ENCODE results near the gene ANKAR.
"Not testable (repeated sequence)": the region's sequence is repeated elsewhere in the genome, so short reads cannot be mapped to it uniquely, and the experiment has no call there.

ANKAR gene

GRCh38 chr2:189641590-189641989, 32.9 kb upstream of the ANKAR start:
- no peak for DNase-seq (ENCODE audit: extremely low read depth, low read depth)
- no peak for TF ChIP-seq CTCF (IDR thresholded peaks at IDR 0.05; ENCODE audit: low read depth, low read length, missing control alignments)
- no peak overlapping the region for H3K4me3 ChIP-seq (replicated peaks; ENCODE audit: low read depth, low read length)

DNA sequence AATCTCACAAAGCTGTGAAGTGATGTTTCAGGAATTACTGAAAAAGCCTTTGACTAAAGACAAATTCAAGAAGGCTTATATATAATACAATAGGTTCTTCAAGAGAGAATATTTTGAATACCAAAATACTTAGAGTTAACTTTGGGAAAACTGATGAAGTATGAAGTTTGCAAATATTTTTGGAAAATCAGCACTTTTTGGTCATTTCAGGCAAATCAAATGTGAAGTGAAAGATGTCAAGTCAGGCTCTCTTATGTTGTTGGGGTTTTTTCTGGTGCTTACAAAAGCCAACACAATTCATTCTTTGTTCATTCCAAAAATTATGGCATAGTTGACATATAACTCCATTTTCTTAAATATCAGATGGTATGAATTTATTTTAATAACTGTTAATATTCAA, 27.9 kb upstream of the ANKAR start:
- no peak for TF ChIP-seq CTCF (IDR thresholded peaks at IDR 0.05; ENCODE audit: low read depth, low read length, missing control alignments)
- no peak for DNase-seq (ENCODE audit: extremely low read depth, low read depth)
- H3K4me3 ChIP-seq (replicated peaks; ENCODE audit: low read depth, low read length) = no peak overlapping the region

- DNase-seq (ENCODE audit: extremely low read depth, low read depth) = no peak
These were observed 25.5 kb upstream of the ANKAR start for GRCh38 chr2:189648846-189649509.

DNA sequence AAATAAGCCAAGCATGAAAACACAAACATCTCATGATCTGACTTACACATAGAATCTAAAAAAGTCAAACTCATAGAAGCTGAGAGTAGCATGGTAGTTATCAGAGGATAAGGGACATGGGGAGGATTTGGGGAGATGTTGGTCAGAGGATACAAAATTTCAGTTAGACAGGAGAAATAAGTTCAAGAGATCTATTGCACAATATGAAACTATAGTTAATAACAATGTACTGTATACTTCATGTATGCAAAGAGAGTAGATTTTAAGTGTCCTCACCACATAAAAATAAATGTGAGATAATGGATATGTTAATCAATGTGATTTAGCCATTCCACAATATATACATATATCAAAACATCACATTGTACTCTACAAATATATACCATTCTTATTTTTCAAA, 23.2 kb upstream of the ANKAR start:
- H3K4me3 ChIP-seq (replicated peaks; ENCODE audit: low read depth, low read length) = no peak overlapping the region
- no peak for TF ChIP-seq CTCF (IDR thresholded peaks at IDR 0.05; ENCODE audit: low read depth, low read length, missing control alignments)
- no peak for DNase-seq (ENCODE audit: extremely low read depth, low read depth)

More at GRCh38 chr2:189648846-189649509, 25.5 kb upstream of the ANKAR start:
- no peak overlapping the region for H3K4me3 ChIP-seq (replicated peaks; ENCODE audit: low read depth, low read length)
- TF ChIP-seq CTCF (IDR thresholded peaks at IDR 0.05; ENCODE audit: low read depth, low read length, missing control alignments) = no peak

- DNase-seq (ENCODE audit: extremely low read depth, low read depth); H3K4me3 ChIP-seq (replicated peaks; ENCODE audit: low read depth, low read length): not testable (repeated sequence)
These were observed 21.0 kb upstream of the ANKAR start for GRCh38 chr2:189653464-189653863.

DNA sequence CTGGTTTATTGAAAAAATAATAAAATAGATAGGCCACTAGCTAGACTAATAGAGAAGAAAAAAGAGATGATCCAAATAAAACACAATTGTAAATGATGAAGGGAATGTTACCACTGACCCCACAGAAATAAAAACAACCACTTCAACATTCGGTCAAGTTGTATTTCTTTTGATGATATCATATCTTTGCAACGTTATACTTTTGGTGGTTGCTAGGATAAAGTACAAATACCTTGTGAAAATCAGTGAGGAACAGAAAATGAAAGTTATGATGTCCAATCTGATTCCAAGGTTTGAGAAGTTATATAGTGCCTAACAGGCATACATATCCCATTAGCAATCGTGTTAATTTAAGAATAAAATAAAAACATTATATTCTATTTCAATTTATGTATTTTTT, 19.8 kb upstream of the ANKAR start:
- no peak for TF ChIP-seq CTCF (IDR thresholded peaks at IDR 0.05; ENCODE audit: low read depth, low read length, missing control alignments)
- no peak for DNase-seq (ENCODE audit: extremely low read depth, low read depth)
- no peak overlapping the region for H3K4me3 ChIP-seq (replicated peaks; ENCODE audit: low read depth, low read length)

- TF ChIP-seq CTCF (IDR thresholded peaks at IDR 0.05; ENCODE audit: low read depth, low read length, missing control alignments) = no peak
- no peak overlapping the region for H3K4me3 ChIP-seq (replicated peaks; ENCODE audit: low read depth, low read length)
- DNase-seq (ENCODE audit: extremely low read depth, low read depth) = no peak
These were observed 16.6 kb upstream of the ANKAR start for GRCh38 chr2:189657867-189658266.

Measured in HFF-Myc (cell line).